Esophagus squamous epithelium (tissue), 5 donors: ENCODE measurements around the gene EEF1A1. TPM values are rescaled to one million over a fixed set of nuclear protein-coding genes. Genes with fewer than 3 reads are reported as not detected.
"Not testable (repeated sequence)": the region's sequence is repeated elsewhere in the genome, so short reads cannot be mapped to it uniquely, and the experiment has no call there.

Source experiments
- DNase-seq: peaks from one replicate; lab custom pipeline; 2025; lab: John Stamatoyannopoulos, UW
- H3K27ac ChIP-seq, 4 donors: fragments of 200-600 bp; sonication (generic); one replicate each; pipeline ENCODE4 v1.5.1; 2016 to 2019; ENCODE audit warnings: mild to moderate bottlenecking in 1 of 4
- H3K27me3 ChIP-seq, 4 donors: fragments of 200-600 bp; sonication (generic); 1 replicate in 3 of 4; 2 replicates in 1 of 4; pipeline versions ENCODE4 v1.5.1 to v1.6.0; 2017 to 2021; ENCODE audit warnings: antibody characterized with exemption in 1 of 4
- H3K36me3 ChIP-seq, 3 donors: fragments of 200-600 bp; sonication (generic); one replicate each; pipeline ENCODE4 v1.5.1; 2016 to 2019
- H3K4me1 ChIP-seq, 3 donors: fragments of 200-600 bp; sonication (generic); one replicate each; pipeline ENCODE4 v1.5.1; 2017 to 2019
- H3K4me3 ChIP-seq, 4 donors: fragments of 200-600 bp; sonication (generic); 1 replicate in 3 of 4; 2 replicates in 1 of 4; pipeline ENCODE4 v1.5.1; 2016 to 2019; ENCODE audit warnings: mild to moderate bottlenecking in 2 of 4, moderate library complexity in 1 of 4
- H3K9me3 ChIP-seq, 3 donors: fragments of 200-600 bp; sonication (generic); one replicate each; pipeline ENCODE4 v1.5.1; 2016 to 2019
- CTCF ChIP-seq, 6 experiments: fragments of 450-650 bp in 4 of 6; fragments of 200-600 bp in 2 of 6; sonication (generic) in 2 of 6; IDR thresholded peaks; one replicate each; pipeline ENCODE4 v1.5.1; 2016 to 2019; ENCODE audit warnings: antibody characterized with exemption in 6 of 6, mild to moderate bottlenecking in 4 of 6, moderate library complexity in 4 of 6
- POLR2A ChIP-seq, 4 donors: fragments of 450-650 bp; IDR thresholded peaks; one replicate each; pipeline ENCODE4 v1.6.1; 2017; ENCODE audit warnings: antibody characterized with exemption in 4 of 4, mild to moderate bottlenecking in 4 of 4, moderate library complexity in 3 of 4
- WGBS, 2 donors: methylation state at CpG; one replicate each; pipeline ENCODE4 v1.1.5; 2018; 5-methylcytosine and 5-hydroxymethylcytosine counted together
- intact Hi-C: fragments of 100-400 bp; cut with DNase I; formaldehyde crosslinking; loops from one replicate; pipeline ENCODE4 v1.15.0; 2022
- total RNA-seq, 4 donors: library from RNA; depleted of rRNA; stranded (reverse); fragments of >200 nt; gene quantifications; one replicate each; pipeline ENCODE4 v1.1.0, GENCODE V29; 2016
- donor health status: DM: yes; HTN: yes; CAD: no.

Gene EEF1A1
- total RNA-seq, 4 donors from 2014 or later: 4,136 to 11,610 (median 7,059) TPM

- Histone ChIP-seq H3K36me3 (no peaks in the 10 kb centered on the region), H3K27ac (no peak overlapping the region), H3K9me3 (no peaks in the 10 kb centered on the region), H3K4me3 (no peak overlapping the region), H3K4me1 (no peaks in the 10 kb centered on the region), H3K27me3 (no peaks in the 10 kb centered on the region)
- no peak for TF ChIP-seq CTCF (IDR thresholded peaks at IDR 0.05)
- no peak for TF ChIP-seq POLR2A (IDR thresholded peaks at IDR 0.05)
- intact Hi-C loops: no loop called here
- DNase-seq: no peak
- 74 to 79% methylated on average over 1 of the region's 1 CpG for WGBS, 2 donors
Measured at GRCh38 chr6:73547036-73547435, 26.2 kb upstream of the EEF1A1 start.

GRCh38 chr6:73542891-73543290 lies 22.1 kb upstream of the EEF1A1 start:
- TF ChIP-seq POLR2A (IDR thresholded peaks at IDR 0.05): no peak
- no peak for TF ChIP-seq CTCF (IDR thresholded peaks at IDR 0.05)
- intact Hi-C loops: no loop called here
- Histone ChIP-seq H3K4me1 (no peaks in the 10 kb centered on the region), H3K9me3 (no peaks in the 10 kb centered on the region), H3K36me3 (no peaks in the 10 kb centered on the region), H3K27me3 (no peaks in the 10 kb centered on the region), H3K4me3 (no peak overlapping the region), H3K27ac (no peak overlapping the region)
- DNase-seq: no peak
- 87 to 88% methylated on average over 5 of the region's 5 CpGs for WGBS, 2 donors

GRCh38 chr6:73542481-73542880 lies 21.6 kb upstream of the EEF1A1 start:
- H3K9me3 ChIP-seq, DNase-seq, H3K4me1 ChIP-seq, H3K4me3 ChIP-seq, H3K27me3 ChIP-seq, H3K27ac ChIP-seq, intact Hi-C loops, H3K36me3 ChIP-seq: not testable (repeated sequence)
- 86 to 92% methylated on average over 1 to 3 of the region's 3 CpGs for WGBS, 2 donors

- 80 to 89% methylated on average over 8 to 10 of the region's 10 CpGs for WGBS, 2 donors
- no peak overlapping the region for H3K4me3 ChIP-seq
- intact Hi-C loops: no loop called here
Measured at GRCh38 chr6:73538116-73538779, 17.4 kb upstream of the EEF1A1 start.

GRCh38 chr6:73537677-73538076 lies 16.8 kb upstream of the EEF1A1 start:
- WGBS, 2 donors: 65 to 84% methylated on average over 3 of the region's 3 CpGs

More at GRCh38 chr6:73538116-73538779, 17.4 kb upstream of the EEF1A1 start:
- no peak overlapping the region for H3K27ac ChIP-seq
- no peaks in the 10 kb centered on the region for H3K4me1 ChIP-seq
- H3K36me3 ChIP-seq: no peaks in the 10 kb centered on the region
- no peak for TF ChIP-seq POLR2A (IDR thresholded peaks at IDR 0.05)
- no peak for TF ChIP-seq CTCF (IDR thresholded peaks at IDR 0.05)
- H3K9me3 ChIP-seq: no peaks in the 10 kb centered on the region
- H3K27me3 ChIP-seq: no peaks in the 10 kb centered on the region
- no peak for DNase-seq

More at GRCh38 chr6:73537677-73538076, 16.8 kb upstream of the EEF1A1 start:
- Histone ChIP-seq H3K27ac (no peak overlapping the region), H3K36me3 (no peaks in the 10 kb centered on the region), H3K27me3 (no peaks in the 10 kb centered on the region), H3K4me3 (no peak overlapping the region), H3K4me1 (no peaks in the 10 kb centered on the region), H3K9me3 (no peaks in the 10 kb centered on the region)
- DNase-seq: no peak
- no peak for TF ChIP-seq POLR2A (IDR thresholded peaks at IDR 0.05)
- TF ChIP-seq CTCF (IDR thresholded peaks at IDR 0.05): no peak
- intact Hi-C loops: no loop called here
